GM12878 (cell line): Measurements from ENCODE around the gene HBA2.

Experiments used
- BACH1 ChIP-seq: fragments of 450-650 bp; IDR thresholded peaks from 2 replicates; pipeline ENCODE4 v1.6.1; 2017; ENCODE audit warnings: mild to moderate bottlenecking, borderline replicate concordance
- ELK1 ChIP-seq: IDR thresholded peaks from 2 replicates; pipeline ENCODE4 v1.6.1; 2012; ENCODE audit warnings: low read depth, low read length, improper control_type of control experiment
- EP300 ChIP-seq, 2 experiments: fragments of 150-350 bp in 1 of 2; IDR thresholded peaks; 2 replicates each; pipeline ENCODE4 v1.6.1; 2011 to 2012; ENCODE audit warnings: low read depth in 2 of 2, low read length in 2 of 2, borderline replicate concordance in 1 of 2, improper control_type of control experiment in 1 of 2, inconsistent platforms in 1 of 2; ENCODE audit not compliant: control insufficient read depth in 1 of 2
- EZH2 ChIP-seq: IDR thresholded peaks from 2 replicates; pipeline ENCODE4 v1.6.1; 2012; ENCODE audit warnings: low read depth, mild to moderate bottlenecking, control low read depth, inconsistent platforms, low read length, borderline replicate concordance; ENCODE audit not compliant: control insufficient read depth
- POLR2A ChIP-seq: IDR thresholded peaks from 2 replicates; pipeline ENCODE4 v1.6.1; 2011; ENCODE audit warnings: low read depth, mild to moderate bottlenecking, low read length
- POLR2AphosphoS5 ChIP-seq: IDR thresholded peaks from 2 replicates; pipeline ENCODE4 v1.6.1; 2011; ENCODE audit warnings: mild to moderate bottlenecking, low read length, inconsistent platforms
- RCOR1 ChIP-seq: conservative IDR thresholded peaks from 2 replicates; pipeline ENCODE4 v1.6.1; 2012; ENCODE audit warnings: low read depth, low read length, improper control_type of control experiment
- SMAD1 ChIP-seq: fragments of 450-650 bp; IDR thresholded peaks from 2 replicates; pipeline ENCODE4 v1.6.1; 2018; ENCODE audit warnings: mild to moderate bottlenecking, low read depth; ENCODE audit not compliant: partially characterized antibody
- SREBF2 ChIP-seq: IDR thresholded peaks from 2 replicates; pipeline ENCODE4 v1.6.1; 2012; ENCODE audit warnings: mild to moderate bottlenecking, low read length
- TAF1 ChIP-seq: IDR thresholded peaks from 2 replicates; pipeline ENCODE4 v1.6.1; 2011; ENCODE audit warnings: mild to moderate bottlenecking, low read depth, low read length, borderline replicate concordance
- ZZZ3 ChIP-seq: IDR thresholded peaks from 2 replicates; pipeline ENCODE4 v1.6.1; 2011; ENCODE audit warnings: low read depth; ENCODE audit not compliant: control insufficient read depth, insufficient read length
- TF ChIP-seq, protein P1 (sequence below), 3 experiments: IDR thresholded peaks in 2 of 3; conservative IDR thresholded peaks in 1 of 3; 2 replicates each; pipeline ENCODE4 v1.5.1; 2011; ENCODE audit warnings: low read depth in 3 of 3, low read length in 3 of 3, mild to moderate bottlenecking in 3 of 3, control low read depth in 2 of 3, moderate library complexity in 2 of 3, inconsistent platforms in 1 of 3, mixed read lengths in 1 of 3; ENCODE audit not compliant: control insufficient read depth in 2 of 3, insufficient read depth in 1 of 3; ENCODE audit errors: extremely low read depth in 1 of 3

- TF ChIP-seq, protein P1, sequence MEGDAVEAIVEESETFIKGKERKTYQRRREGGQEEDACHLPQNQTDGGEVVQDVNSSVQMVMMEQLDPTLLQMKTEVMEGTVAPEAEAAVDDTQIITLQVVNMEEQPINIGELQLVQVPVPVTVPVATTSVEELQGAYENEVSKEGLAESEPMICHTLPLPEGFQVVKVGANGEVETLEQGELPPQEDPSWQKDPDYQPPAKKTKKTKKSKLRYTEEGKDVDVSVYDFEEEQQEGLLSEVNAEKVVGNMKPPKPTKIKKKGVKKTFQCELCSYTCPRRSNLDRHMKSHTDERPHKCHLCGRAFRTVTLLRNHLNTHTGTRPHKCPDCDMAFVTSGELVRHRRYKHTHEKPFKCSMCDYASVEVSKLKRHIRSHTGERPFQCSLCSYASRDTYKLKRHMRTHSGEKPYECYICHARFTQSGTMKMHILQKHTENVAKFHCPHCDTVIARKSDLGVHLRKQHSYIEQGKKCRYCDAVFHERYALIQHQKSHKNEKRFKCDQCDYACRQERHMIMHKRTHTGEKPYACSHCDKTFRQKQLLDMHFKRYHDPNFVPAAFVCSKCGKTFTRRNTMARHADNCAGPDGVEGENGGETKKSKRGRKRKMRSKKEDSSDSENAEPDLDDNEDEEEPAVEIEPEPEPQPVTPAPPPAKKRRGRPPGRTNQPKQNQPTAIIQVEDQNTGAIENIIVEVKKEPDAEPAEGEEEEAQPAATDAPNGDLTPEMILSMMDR (IDR thresholded peaks at IDR 0.05 in 2 of 3, conservative IDR thresholded peaks at IDR 0.05 in 1 of 3; ENCODE audit: control insufficient read depth in 2 of 3, extremely low read depth in 1 of 3, insufficient read depth in 1 of 3, low read depth in 3 of 3, low read length in 3 of 3), result no peak
- no peak for TF ChIP-seq EP300 (IDR thresholded peaks at IDR 0.05; ENCODE audit: borderline replicate concordance in 1 of 2, control insufficient read depth in 1 of 2, low read depth in 2 of 2, low read length in 2 of 2)
- no peak for TF ChIP-seq EZH2
- no peak for TF ChIP-seq ELK1
- TF ChIP-seq BACH1, result no peak
- no peak for TF ChIP-seq ZZZ3
- no peak for TF ChIP-seq POLR2A
- TF ChIP-seq RCOR1, result no peak
- no peak for TF ChIP-seq TAF1
- no peak for TF ChIP-seq SMAD1
- TF ChIP-seq POLR2AphosphoS5, result no peak
- no peak for TF ChIP-seq SREBF2
Observed at GRCh38 chr16:164827-165538, 7.7 kb upstream of the HBA2 start.
